Osteocyte (in vitro differentiated cells): Measurements from ENCODE around the gene PHC3. TPM values are rescaled to one million over a fixed set of nuclear protein-coding genes. Genes with fewer than 3 reads are reported as not detected.

Experiments
- DNase-seq: peaks from one replicate; pipeline ENCODE4 v3.0.0; 2021; ENCODE audit warnings: mixed read lengths; ENCODE audit not compliant: unreplicated experiment; ENCODE audit errors: extremely low spot score
- H3K27ac Mint-ChIP-seq: one replicate; pipeline ENCODE4 v1.8.0; 2021; ENCODE audit warnings: mild to moderate bottlenecking, mixed read lengths; ENCODE audit not compliant: unreplicated experiment
- H3K27me3 Mint-ChIP-seq: one replicate; pipeline ENCODE4 v1.8.0; 2021; ENCODE audit warnings: mixed read lengths; ENCODE audit not compliant: unreplicated experiment
- H3K36me3 Mint-ChIP-seq: one replicate; pipeline ENCODE4 v1.8.0; 2021; ENCODE audit warnings: mixed read lengths; ENCODE audit not compliant: unreplicated experiment
- H3K4me1 Mint-ChIP-seq: one replicate; pipeline ENCODE4 v1.8.0; 2021; ENCODE audit warnings: mixed read lengths; ENCODE audit not compliant: unreplicated experiment
- H3K4me3 Mint-ChIP-seq: one replicate; pipeline ENCODE4 v1.8.0; 2021; ENCODE audit warnings: mild to moderate bottlenecking, moderate library complexity, mixed read lengths; ENCODE audit not compliant: unreplicated experiment
- H3K9me3 Mint-ChIP-seq: one replicate; pipeline ENCODE4 v1.8.0; 2021; ENCODE audit warnings: mixed read lengths; ENCODE audit not compliant: unreplicated experiment
- CTCF ChIP-seq: fragments of 200-600 bp; sonication (generic); IDR thresholded peaks from 2 replicates; pipeline ENCODE4 v1.5.0; 2021; ENCODE audit warnings: antibody characterized with exemption, mild to moderate bottlenecking, moderate library complexity
- total RNA-seq: library from RNA; stranded (reverse); gene quantifications from 2 replicates; pipeline ENCODE4 v1.2.1, GENCODE V29; 2021

Gene PHC3
- total RNA-seq, 1 donor from 2014 or later = 52.3 TPM

DNA sequence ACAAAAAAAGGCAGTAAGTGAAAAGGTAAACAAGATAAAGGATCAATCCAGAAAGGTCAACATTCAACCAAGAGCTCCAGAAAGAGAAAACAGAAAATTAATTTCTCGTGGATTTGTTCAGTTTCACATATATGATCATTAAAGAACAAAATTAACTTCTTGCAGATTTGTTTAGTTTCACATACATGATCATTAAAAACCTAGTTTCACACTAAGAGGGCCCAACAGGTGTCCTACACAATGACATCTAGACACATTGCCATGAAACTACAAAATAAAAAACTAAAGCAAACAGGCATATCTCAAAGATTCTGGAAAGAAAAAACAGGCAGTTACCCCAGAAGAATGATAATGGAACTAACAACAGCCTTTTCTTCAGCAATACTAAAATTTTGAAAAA, 22.1 kb downstream of the PHC3 start:
- H3K4me1 Mint-ChIP-seq = peaks cover 19% of the 10 kb centered on the region
- peaks cover 42% of the 10 kb centered on the region for H3K36me3 Mint-ChIP-seq
- no peak for DNase-seq
- H3K9me3 Mint-ChIP-seq = no peaks in the 10 kb centered on the region
- no peak for TF ChIP-seq CTCF
- no peak overlapping the region for H3K4me3 Mint-ChIP-seq
- H3K27ac Mint-ChIP-seq = peak overlapping the region; percentile 39
- H3K27me3 Mint-ChIP-seq = no peaks in the 10 kb centered on the region

- TF ChIP-seq CTCF = no peak
- H3K4me1 Mint-ChIP-seq = peaks cover 34% of the 10 kb centered on the region
- no peak overlapping the region for H3K27ac Mint-ChIP-seq
Measured at GRCh38 chr3:170155604-170156003, 25.9 kb downstream of the PHC3 start.

GRCh38 chr3:170154569-170155143, 26.9 kb downstream of the PHC3 start:
- no peak for DNase-seq
- TF ChIP-seq CTCF = no peak
- Mint-ChIP-seq H3K27me3 (no peaks in the 10 kb centered on the region), H3K27ac (peak overlapping the region; percentile 47), H3K4me1 (peaks cover 30% of the 10 kb centered on the region), H3K4me3 (peak overlapping the region; percentile 3), H3K36me3 (peaks cover 23% of the 10 kb centered on the region), H3K9me3 (peaks cover 4% of the 10 kb centered on the region)

More at GRCh38 chr3:170155604-170156003, 25.9 kb downstream of the PHC3 start:
- DNase-seq = no peak
- Mint-ChIP-seq H3K27me3 (no peaks in the 10 kb centered on the region), H3K9me3 (peaks cover 4% of the 10 kb centered on the region), H3K4me3 (no peak overlapping the region), H3K36me3 (peaks cover 24% of the 10 kb centered on the region)

DNA sequence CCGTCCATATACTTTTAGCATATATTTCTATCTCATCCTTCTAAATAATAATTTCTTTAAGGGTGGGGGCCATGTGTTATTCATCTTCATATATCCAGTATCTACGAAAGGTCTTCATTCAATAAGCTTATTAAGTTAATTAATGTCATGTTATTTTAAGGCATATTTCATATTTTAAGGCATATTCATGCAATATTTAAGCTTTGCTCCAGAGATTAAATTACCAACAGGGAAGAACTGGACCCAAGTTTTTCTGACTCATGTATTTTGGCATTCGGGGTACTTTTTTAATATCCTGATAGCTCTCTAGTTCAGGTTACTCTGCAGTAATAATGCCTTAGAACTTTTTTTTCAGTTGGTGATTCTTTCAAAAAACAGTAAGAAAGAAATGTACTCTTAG, 27.4 kb downstream of the PHC3 start:
- H3K27ac Mint-ChIP-seq = peak overlapping the region; percentile 47
- no peak overlapping the region for H3K4me3 Mint-ChIP-seq
- no peak for TF ChIP-seq CTCF
- H3K4me1 Mint-ChIP-seq = peaks cover 26% of the 10 kb centered on the region
- peaks cover 23% of the 10 kb centered on the region for H3K36me3 Mint-ChIP-seq
- H3K9me3 Mint-ChIP-seq = peaks cover 4% of the 10 kb centered on the region
- DNase-seq = no peak
- no peaks in the 10 kb centered on the region for H3K27me3 Mint-ChIP-seq

DNA sequence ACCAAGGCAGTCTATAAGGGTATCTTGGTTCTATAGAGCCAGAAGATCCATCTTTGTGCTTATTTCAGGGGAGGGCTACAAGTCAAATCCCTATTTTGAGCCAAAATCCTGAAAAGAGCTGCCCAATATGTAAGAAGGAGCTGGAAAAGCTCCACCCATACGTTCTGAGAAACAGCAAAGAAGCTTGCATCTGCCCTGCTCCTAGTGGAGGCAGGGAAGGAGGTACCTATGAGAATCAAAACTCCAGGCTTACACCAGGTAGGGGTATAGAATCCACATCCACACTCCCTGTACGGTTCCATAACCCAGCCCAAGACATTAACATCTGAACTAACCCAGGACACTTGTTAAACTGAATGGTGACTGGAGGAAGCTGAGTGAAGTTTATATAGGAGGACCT, 30.0 kb downstream of the PHC3 start:
- peaks cover 26% of the 10 kb centered on the region for H3K4me1 Mint-ChIP-seq
- no peak for TF ChIP-seq CTCF

More for the DNA sequence above, 30.0 kb downstream of the PHC3 start:
- H3K27ac Mint-ChIP-seq = no peak overlapping the region
- peaks cover 32% of the 10 kb centered on the region for H3K36me3 Mint-ChIP-seq
- H3K4me3 Mint-ChIP-seq = no peak overlapping the region
- no peaks in the 10 kb centered on the region for H3K27me3 Mint-ChIP-seq
- no peak for DNase-seq
- H3K9me3 Mint-ChIP-seq = peaks cover 4% of the 10 kb centered on the region
